Measurements from ENCODE around the gene SLC7A11.

DNA sequence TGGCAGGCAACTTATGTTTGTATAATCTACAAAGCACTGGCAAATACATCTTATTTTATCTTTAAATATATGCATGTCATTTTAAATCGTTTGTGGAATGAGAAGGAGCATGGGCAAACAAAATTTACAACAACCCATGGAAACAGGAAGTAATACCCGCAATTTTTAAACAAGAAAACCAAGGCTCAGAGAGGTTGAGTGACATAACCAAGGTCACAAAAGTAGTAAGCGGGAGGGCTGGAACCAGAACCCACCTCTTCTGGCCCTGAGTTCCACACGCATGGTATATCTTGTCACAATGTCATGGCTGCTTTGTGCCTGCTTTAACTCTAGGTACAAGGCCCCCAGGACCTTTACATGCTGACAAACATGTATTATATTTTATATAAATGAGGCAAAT lies 52.9 kb downstream of the SLC7A11 start:
- TF ChIP-seq, protein P1, sequence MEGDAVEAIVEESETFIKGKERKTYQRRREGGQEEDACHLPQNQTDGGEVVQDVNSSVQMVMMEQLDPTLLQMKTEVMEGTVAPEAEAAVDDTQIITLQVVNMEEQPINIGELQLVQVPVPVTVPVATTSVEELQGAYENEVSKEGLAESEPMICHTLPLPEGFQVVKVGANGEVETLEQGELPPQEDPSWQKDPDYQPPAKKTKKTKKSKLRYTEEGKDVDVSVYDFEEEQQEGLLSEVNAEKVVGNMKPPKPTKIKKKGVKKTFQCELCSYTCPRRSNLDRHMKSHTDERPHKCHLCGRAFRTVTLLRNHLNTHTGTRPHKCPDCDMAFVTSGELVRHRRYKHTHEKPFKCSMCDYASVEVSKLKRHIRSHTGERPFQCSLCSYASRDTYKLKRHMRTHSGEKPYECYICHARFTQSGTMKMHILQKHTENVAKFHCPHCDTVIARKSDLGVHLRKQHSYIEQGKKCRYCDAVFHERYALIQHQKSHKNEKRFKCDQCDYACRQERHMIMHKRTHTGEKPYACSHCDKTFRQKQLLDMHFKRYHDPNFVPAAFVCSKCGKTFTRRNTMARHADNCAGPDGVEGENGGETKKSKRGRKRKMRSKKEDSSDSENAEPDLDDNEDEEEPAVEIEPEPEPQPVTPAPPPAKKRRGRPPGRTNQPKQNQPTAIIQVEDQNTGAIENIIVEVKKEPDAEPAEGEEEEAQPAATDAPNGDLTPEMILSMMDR (IDR thresholded peaks at IDR 0.05): no peak
- TF ChIP-seq POLR2A (IDR thresholded peaks at IDR 0.05): no peak

All from lower leg skin (tissue), 3 donors.